SU-DHL-6 (cell line): Measurements from ENCODE around the gene KMT2E.

Source experiments
- CTCF ChIP-seq: fragments of 200-600 bp; sonication (generic); IDR thresholded peaks from one replicate; pipeline ENCODE4 v1.5.1; 2017; ENCODE audit warnings: antibody characterized with exemption, mild to moderate bottlenecking, low read length, moderate library complexity; ENCODE audit not compliant: insufficient read depth, poor library complexity, severe bottlenecking
- EZH2phosphoT487 ChIP-seq: fragments of 200-600 bp; sonication (generic), shearing (Covaris generic); conservative IDR thresholded peaks from 2 replicates; pipeline ENCODE4 v1.6.1; 2018; ENCODE audit warnings: mild to moderate bottlenecking, antibody characterized with exemption, low read length, moderate library complexity, mixed read lengths

GRCh38 chr7:105156731-105157130 is 142.7 kb downstream of the KMT2E start:
- no peak for TF ChIP-seq CTCF
- no peak for TF ChIP-seq EZH2phosphoT487
